ENCODE results near the gene TTI1.

Gene TTI1

GRCh38 chr20:38034961-38035360 lies 1.7 kb upstream of the TTI1 start:
- no peak for TF ChIP-seq CTCF (IDR thresholded peaks at IDR 0.05; ENCODE audit: borderline replicate concordance, control extremely low read depth, extremely low read depth, insufficient read depth, missing control alignments)
- no peak for DNase-seq (ENCODE audit: low spot score)
- in situ Hi-C loops (cut with MboI; ENCODE audit: low sequenced_read_pairs, unreplicated experiment) = no loop called here

- no peak for DNase-seq (ENCODE audit: low spot score)
- TF ChIP-seq CTCF (IDR thresholded peaks at IDR 0.05; ENCODE audit: borderline replicate concordance, control extremely low read depth, extremely low read depth, insufficient read depth, missing control alignments) = no peak
- in situ Hi-C loops (cut with MboI; ENCODE audit: low sequenced_read_pairs, unreplicated experiment) = no loop called here
Observed at GRCh38 chr20:38034108-38034649, 923 bp upstream of the TTI1 start.

- no peak for DNase-seq (ENCODE audit: low spot score)
- no peak for TF ChIP-seq CTCF (IDR thresholded peaks at IDR 0.05; ENCODE audit: borderline replicate concordance, control extremely low read depth, extremely low read depth, insufficient read depth, missing control alignments)
- in situ Hi-C loops (cut with MboI; ENCODE audit: low sequenced_read_pairs, unreplicated experiment) = no loop called here
Observed at GRCh38 chr20:38032585-38033329, 499 bp downstream of the TTI1 start.

GRCh38 chr20:38031957-38032356 lies 1.3 kb downstream of the TTI1 start:
- DNase-seq (ENCODE audit: low spot score) = no peak
- TF ChIP-seq CTCF (IDR thresholded peaks at IDR 0.05; ENCODE audit: borderline replicate concordance, control extremely low read depth, extremely low read depth, insufficient read depth, missing control alignments) = no peak
- in situ Hi-C loops (cut with MboI; ENCODE audit: low sequenced_read_pairs, unreplicated experiment) = no loop called here

GRCh38 chr20:38029453-38029852 lies 3.8 kb downstream of the TTI1 start:
- in situ Hi-C loops (cut with MboI; ENCODE audit: low sequenced_read_pairs, unreplicated experiment) = no loop called here
- TF ChIP-seq CTCF (IDR thresholded peaks at IDR 0.05; ENCODE audit: borderline replicate concordance, control extremely low read depth, extremely low read depth, insufficient read depth, missing control alignments) = no peak
- no peak for DNase-seq (ENCODE audit: low spot score)

- in situ Hi-C loops (cut with MboI; ENCODE audit: low sequenced_read_pairs, unreplicated experiment) = no loop called here
- TF ChIP-seq CTCF (IDR thresholded peaks at IDR 0.05; ENCODE audit: borderline replicate concordance, control extremely low read depth, extremely low read depth, insufficient read depth, missing control alignments) = no peak
- DNase-seq (ENCODE audit: low spot score) = no peak
Observed at GRCh38 chr20:38024496-38024895, 8.8 kb downstream of the TTI1 start.

Measured in GM13976 (cell line).